WTC11 (cell line): ENCODE measurements around the gene PRRX1. TPM values are rescaled to one million over a fixed set of nuclear protein-coding genes. Genes with fewer than 3 reads are reported as not detected.

Experiments used
- ATAC-seq: fragments of 200-7000 bp; cut with Tn5 transposase; 2 replicates; pipeline ENCODE4 v1.10.0; 2021; ENCODE audit warnings: mild to moderate bottlenecking, moderate library complexity
- CTCF ChIA-PET: fragments of 300-600 bp; sonication (Branson Sonifier 250); formaldehyde crosslinking; loops from one replicate; lab custom pipeline; 2021; ENCODE audit warnings: antibody characterized with exemption; lab: Charles Lee
- POLR2A ChIA-PET: fragments of 350-600 bp; sonication (Branson Sonifier 250); formaldehyde crosslinking; loops from one replicate; lab custom pipeline; 2021; ENCODE audit warnings: antibody characterized with exemption; lab: Charles Lee
- DNase-seq: peaks from one replicate; pipeline ENCODE4 v3.0.0; 2021; ENCODE audit warnings: low spot score
- H3K27ac Mint-ChIP-seq: 2 replicates; pipeline ENCODE4 v1.8.0; 2021; ENCODE audit warnings: mixed read lengths
- H3K27me3 Mint-ChIP-seq: 2 replicates; pipeline ENCODE4 v1.8.0; 2021; ENCODE audit warnings: low read depth, mild to moderate bottlenecking, moderate library complexity, mixed read lengths
- H3K36me3 Mint-ChIP-seq: 2 replicates; pipeline ENCODE4 v1.8.0; 2021; ENCODE audit warnings: mixed read lengths
- H3K4me1 Mint-ChIP-seq: 2 replicates; pipeline ENCODE4 v1.8.0; 2022; ENCODE audit warnings: mixed read lengths
- H3K4me3 Mint-ChIP-seq: 2 replicates; pipeline ENCODE4 v1.8.0; 2021; ENCODE audit warnings: mild to moderate bottlenecking, moderate library complexity, mixed read lengths
- H3K9me3 Mint-ChIP-seq: 2 replicates; pipeline ENCODE4 v1.8.0; 2021; ENCODE audit warnings: mixed read lengths
- ARID4B ChIP-seq: sonication (generic); formaldehyde crosslinking; IDR thresholded peaks from 2 replicates; pipeline ENCODE4 v1.8.0; 2023; ENCODE audit warnings: missing genetic modification reagents, mild to moderate bottlenecking, borderline replicate concordance
- ATF6 ChIP-seq: sonication (generic); formaldehyde crosslinking; IDR thresholded peaks from 2 replicates; pipeline ENCODE4 v1.8.1; 2023; ENCODE audit warnings: mild to moderate bottlenecking, missing genetic modification reagents
- FOXP4 ChIP-seq: sonication (generic); formaldehyde crosslinking; IDR thresholded peaks from 2 replicates; pipeline ENCODE4 v1.8.0; 2022; ENCODE audit warnings: mild to moderate bottlenecking, missing genetic modification reagents
- KAT7 ChIP-seq: sonication (generic); formaldehyde crosslinking; IDR thresholded peaks from 2 replicates; pipeline ENCODE4 v1.8.1; 2023; ENCODE audit warnings: missing genetic modification reagents, mild to moderate bottlenecking, borderline replicate concordance
- MXD4 ChIP-seq: fragments of 250-450 bp; sonication (Bioruptor Pico); IDR thresholded peaks from 2 replicates; pipeline ENCODE4 v1.8.0; 2021; ENCODE audit warnings: mild to moderate bottlenecking, moderate library complexity, borderline replicate concordance
- RORB ChIP-seq: fragments of 250-450 bp; sonication (Bioruptor Pico); IDR thresholded peaks from 2 replicates; pipeline ENCODE4 v1.9.0; 2021; ENCODE audit warnings: mild to moderate bottlenecking
- TCF7 ChIP-seq: sonication (generic); formaldehyde crosslinking; IDR thresholded peaks from 2 replicates; pipeline ENCODE4 v1.8.0; 2022; ENCODE audit warnings: mild to moderate bottlenecking, low read depth, missing genetic modification reagents, moderate library complexity
- TEAD1 ChIP-seq: sonication (generic); formaldehyde crosslinking; IDR thresholded peaks from 2 replicates; pipeline ENCODE4 v1.8.0; 2022; ENCODE audit warnings: mild to moderate bottlenecking, missing genetic modification reagents
- USF1 ChIP-seq: sonication (generic); formaldehyde crosslinking; IDR thresholded peaks from 2 replicates; pipeline ENCODE4 v1.8.0; 2022; ENCODE audit warnings: mild to moderate bottlenecking, missing genetic modification reagents
- ZBTB21 ChIP-seq: sonication (generic); formaldehyde crosslinking; IDR thresholded peaks from 2 replicates; pipeline ENCODE4 v1.8.1; 2023; ENCODE audit warnings: mild to moderate bottlenecking, missing genetic modification reagents, borderline replicate concordance
- ZNF263 ChIP-seq: sonication (generic); formaldehyde crosslinking; IDR thresholded peaks from 2 replicates; pipeline ENCODE4 v1.8.1; 2022; ENCODE audit warnings: low read depth, mild to moderate bottlenecking, moderate library complexity, missing genetic modification reagents
- ZNF396 ChIP-seq: fragments of 250-450 bp; sonication (Bioruptor Pico); IDR thresholded peaks from 2 replicates; pipeline ENCODE4 v1.8.0; 2021; ENCODE audit warnings: mild to moderate bottlenecking, moderate library complexity, borderline replicate concordance
- total RNA-seq: library from RNA; stranded (reverse); gene quantifications from 3 replicates; pipeline ENCODE4 v1.2.3, GENCODE V29; 2021
- TF ChIP-seq, protein P1 (sequence below): fragments of 250-450 bp; sonication (Bioruptor Pico); IDR thresholded peaks from 2 replicates; pipeline ENCODE4 v1.8.0; 2021; ENCODE audit warnings: mild to moderate bottlenecking
- TF ChIP-seq, protein P2 (sequence below): sonication (generic); formaldehyde crosslinking; IDR thresholded peaks from 2 replicates; pipeline ENCODE4 v1.8.0; 2022; ENCODE audit warnings: missing genetic modification reagents

Gene PRRX1
- total RNA-seq, 1 experiment from 2014 or later, result 0.31 TPM

DNA sequence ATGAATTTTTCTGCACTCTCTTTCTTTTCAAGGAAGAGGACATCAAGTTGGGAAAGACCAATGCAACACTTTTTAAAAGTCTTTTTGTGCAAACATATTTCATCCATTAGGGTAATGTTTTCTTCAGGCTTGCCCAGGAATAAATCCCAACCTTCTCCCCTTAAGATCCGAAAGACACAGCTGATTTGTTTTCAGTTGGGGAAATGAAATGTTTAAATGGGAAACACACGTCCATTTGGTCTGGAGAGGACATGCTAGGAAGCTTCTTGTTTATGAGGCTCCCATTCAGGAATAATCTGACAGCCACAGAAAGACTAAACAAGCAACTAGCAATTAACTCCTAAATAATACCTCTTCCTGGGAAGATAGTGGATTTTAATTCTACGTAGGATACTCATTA, 91.9 kb downstream of the PRRX1 start:
- Mint-ChIP-seq H3K4me3 (no peak overlapping the region), H3K36me3 (no peaks in the 10 kb centered on the region), H3K9me3 (no peaks in the 10 kb centered on the region), H3K27ac (no peak overlapping the region), H3K4me1 (no peaks in the 10 kb centered on the region), H3K27me3 (no peaks in the 10 kb centered on the region)
- ChIA-PET CTCF (no interaction called here), POLR2A (no interaction called here)
- no peak for ATAC-seq
- no peak for TF ChIP-seq ZNF263 (CRISPR knock-in tag)
- no peak for TF ChIP-seq MXD4 (CRISPR knock-in tag)
- no peak for TF ChIP-seq ZNF396 (CRISPR knock-in tag)
- TF ChIP-seq, protein P1, sequence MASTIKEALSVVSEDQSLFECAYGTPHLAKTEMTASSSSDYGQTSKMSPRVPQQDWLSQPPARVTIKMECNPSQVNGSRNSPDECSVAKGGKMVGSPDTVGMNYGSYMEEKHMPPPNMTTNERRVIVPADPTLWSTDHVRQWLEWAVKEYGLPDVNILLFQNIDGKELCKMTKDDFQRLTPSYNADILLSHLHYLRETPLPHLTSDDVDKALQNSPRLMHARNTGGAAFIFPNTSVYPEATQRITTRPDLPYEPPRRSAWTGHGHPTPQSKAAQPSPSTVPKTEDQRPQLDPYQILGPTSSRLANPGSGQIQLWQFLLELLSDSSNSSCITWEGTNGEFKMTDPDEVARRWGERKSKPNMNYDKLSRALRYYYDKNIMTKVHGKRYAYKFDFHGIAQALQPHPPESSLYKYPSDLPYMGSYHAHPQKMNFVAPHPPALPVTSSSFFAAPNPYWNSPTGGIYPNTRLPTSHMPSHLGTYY (CRISPR knock-in tag), result no peak
- no peak for DNase-seq

DNA sequence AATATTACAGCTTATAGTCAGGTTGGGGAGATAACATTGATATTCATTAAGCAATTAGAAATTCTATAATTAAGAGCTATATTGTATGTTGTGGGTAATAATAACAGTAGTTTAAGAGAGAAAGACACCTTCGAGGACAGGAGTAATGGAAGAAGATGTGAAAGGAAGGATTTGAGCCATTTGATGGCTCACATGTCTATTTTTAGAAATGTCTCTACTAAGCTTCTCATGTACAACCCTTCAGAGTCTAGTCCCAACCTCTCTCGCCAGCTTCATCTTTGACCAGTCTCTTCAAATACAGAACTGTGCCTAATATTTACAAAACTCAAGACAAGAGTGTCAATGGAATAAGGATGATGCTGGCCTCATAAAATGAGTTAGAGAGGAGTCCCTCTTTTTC, 95.1 kb downstream of the PRRX1 start:
- Mint-ChIP-seq H3K4me3 (no peak overlapping the region), H3K27ac (no peak overlapping the region), H3K36me3 (no peaks in the 10 kb centered on the region), H3K9me3 (no peaks in the 10 kb centered on the region), H3K4me1 (no peaks in the 10 kb centered on the region), H3K27me3 (no peaks in the 10 kb centered on the region)
- no peak for DNase-seq
- TF ChIP-seq RORB (CRISPR knock-in tag) (no peak), ARID4B (no peak), TCF7 (CRISPR knock-in tag) (no peak), MXD4 (CRISPR knock-in tag) (no peak), ATF6 (CRISPR knock-in tag) (no peak), FOXP4 (CRISPR knock-in tag) (no peak), ZBTB21 (no peak), TEAD1 (CRISPR knock-in tag) (no peak), KAT7 (CRISPR knock-in tag) (no peak), USF1 (CRISPR knock-in tag) (no peak)
- TF ChIP-seq, protein P2, sequence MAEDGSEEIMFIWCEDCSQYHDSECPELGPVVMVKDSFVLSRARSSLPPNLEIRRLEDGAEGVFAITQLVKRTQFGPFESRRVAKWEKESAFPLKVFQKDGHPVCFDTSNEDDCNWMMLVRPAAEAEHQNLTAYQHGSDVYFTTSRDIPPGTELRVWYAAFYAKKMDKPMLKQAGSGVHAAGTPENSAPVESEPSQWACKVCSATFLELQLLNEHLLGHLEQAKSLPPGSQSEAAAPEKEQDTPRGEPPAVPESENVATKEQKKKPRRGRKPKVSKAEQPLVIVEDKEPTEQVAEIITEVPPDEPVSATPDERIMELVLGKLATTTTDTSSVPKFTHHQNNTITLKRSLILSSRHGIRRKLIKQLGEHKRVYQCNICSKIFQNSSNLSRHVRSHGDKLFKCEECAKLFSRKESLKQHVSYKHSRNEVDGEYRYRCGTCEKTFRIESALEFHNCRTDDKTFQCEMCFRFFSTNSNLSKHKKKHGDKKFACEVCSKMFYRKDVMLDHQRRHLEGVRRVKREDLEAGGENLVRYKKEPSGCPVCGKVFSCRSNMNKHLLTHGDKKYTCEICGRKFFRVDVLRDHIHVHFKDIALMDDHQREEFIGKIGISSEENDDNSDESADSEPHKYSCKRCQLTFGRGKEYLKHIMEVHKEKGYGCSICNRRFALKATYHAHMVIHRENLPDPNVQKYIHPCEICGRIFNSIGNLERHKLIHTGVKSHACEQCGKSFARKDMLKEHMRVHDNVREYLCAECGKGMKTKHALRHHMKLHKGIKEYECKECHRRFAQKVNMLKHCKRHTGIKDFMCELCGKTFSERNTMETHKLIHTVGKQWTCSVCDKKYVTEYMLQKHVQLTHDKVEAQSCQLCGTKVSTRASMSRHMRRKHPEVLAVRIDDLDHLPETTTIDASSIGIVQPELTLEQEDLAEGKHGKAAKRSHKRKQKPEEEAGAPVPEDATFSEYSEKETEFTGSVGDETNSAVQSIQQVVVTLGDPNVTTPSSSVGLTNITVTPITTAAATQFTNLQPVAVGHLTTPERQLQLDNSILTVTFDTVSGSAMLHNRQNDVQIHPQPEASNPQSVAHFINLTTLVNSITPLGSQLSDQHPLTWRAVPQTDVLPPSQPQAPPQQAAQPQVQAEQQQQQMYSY (CRISPR knock-in tag), result no peak
- CTCF ChIA-PET, result interaction anchor here (0.8 kb wide), 1 partner anchor 171 kb away, joined by 4 read pairs; no protein-coding TSS in a partner anchor
- ATAC-seq, result no peak
- POLR2A ChIA-PET, result no interaction called here
